ENCODE results near the gene CMC4.

GRCh38 chrX:155105919-155106318, 35.0 kb upstream of the CMC4 start:
- no peak for TF ChIP-seq POLR2A (IDR thresholded peaks at IDR 0.05)
- TF ChIP-seq, protein P1, sequence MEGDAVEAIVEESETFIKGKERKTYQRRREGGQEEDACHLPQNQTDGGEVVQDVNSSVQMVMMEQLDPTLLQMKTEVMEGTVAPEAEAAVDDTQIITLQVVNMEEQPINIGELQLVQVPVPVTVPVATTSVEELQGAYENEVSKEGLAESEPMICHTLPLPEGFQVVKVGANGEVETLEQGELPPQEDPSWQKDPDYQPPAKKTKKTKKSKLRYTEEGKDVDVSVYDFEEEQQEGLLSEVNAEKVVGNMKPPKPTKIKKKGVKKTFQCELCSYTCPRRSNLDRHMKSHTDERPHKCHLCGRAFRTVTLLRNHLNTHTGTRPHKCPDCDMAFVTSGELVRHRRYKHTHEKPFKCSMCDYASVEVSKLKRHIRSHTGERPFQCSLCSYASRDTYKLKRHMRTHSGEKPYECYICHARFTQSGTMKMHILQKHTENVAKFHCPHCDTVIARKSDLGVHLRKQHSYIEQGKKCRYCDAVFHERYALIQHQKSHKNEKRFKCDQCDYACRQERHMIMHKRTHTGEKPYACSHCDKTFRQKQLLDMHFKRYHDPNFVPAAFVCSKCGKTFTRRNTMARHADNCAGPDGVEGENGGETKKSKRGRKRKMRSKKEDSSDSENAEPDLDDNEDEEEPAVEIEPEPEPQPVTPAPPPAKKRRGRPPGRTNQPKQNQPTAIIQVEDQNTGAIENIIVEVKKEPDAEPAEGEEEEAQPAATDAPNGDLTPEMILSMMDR (IDR thresholded peaks at IDR 0.05): no peak
